B cell (primary cell): ENCODE measurements around the gene TSPAN33.

Experiments used
- CTCF ChIP-seq: fragments of 200-600 bp; IDR thresholded peaks from one replicate; pipeline ENCODE4 v1.8.0; 2022; ENCODE audit warnings: antibody characterized with exemption, mild to moderate bottlenecking
- EZH2 ChIP-seq: IDR thresholded peaks from 2 replicates; pipeline ENCODE4 v1.6.1; 2012; ENCODE audit warnings: borderline replicate concordance, low read depth, mild to moderate bottlenecking, moderate library complexity, low read length; ENCODE audit not compliant: insufficient read depth, poor library complexity, severe bottlenecking

- TF ChIP-seq CTCF (no peak), EZH2 (no peak)
These were observed 22.3 kb upstream of the TSPAN33 start for GRCh38 chr7:129122078-129122750.
